Muscle of leg (tissue), 11 donors: Measurements from ENCODE around the gene LSM5. TPM values are rescaled to one million over a fixed set of nuclear protein-coding genes. Genes with fewer than 3 reads are reported as not detected.

Source experiments
- DNase-seq: peaks from one replicate; pipeline ENCODE4 v3.0.0; 2013
- H3K27ac ChIP-seq: one replicate; pipeline ENCODE4 v1.5.1; 2013; ENCODE audit warnings: mild to moderate bottlenecking, low read length, control low read depth
- H3K27me3 ChIP-seq: one replicate; pipeline ENCODE4 v1.6.1; 2013; ENCODE audit warnings: low read length; ENCODE audit not compliant: control insufficient read depth, insufficient read depth
- H3K36me3 ChIP-seq: one replicate; pipeline ENCODE4 v1.6.1; 2013; ENCODE audit warnings: low read length; ENCODE audit not compliant: control insufficient read depth, insufficient read depth
- H3K4me1 ChIP-seq: one replicate; pipeline ENCODE4 v1.6.1; 2013; ENCODE audit warnings: low read length; ENCODE audit not compliant: control insufficient read depth, insufficient read depth
- H3K4me3 ChIP-seq: one replicate; pipeline ENCODE4 v1.5.1; 2013; ENCODE audit warnings: low read length, control low read depth
- H3K9me3 ChIP-seq: replicated peaks from 2 replicates; pipeline ENCODE4 v1.6.1; 2013; ENCODE audit warnings: low read depth, low read length; ENCODE audit not compliant: control insufficient read depth
- WGBS: methylation state at CpG from one replicate; pipeline ENCODE4 v1.1.5; 2013; ENCODE audit warnings: missing lambda C conversion rate; ENCODE audit not compliant: insufficient coverage; 5-methylcytosine and 5-hydroxymethylcytosine counted together
- polyA plus RNA-seq, 8 donors: library from polyadenylated mRNA; unstranded; fragments of 120-200 nt; gene quantifications; one replicate each; pipeline versions ENCODE4 v1.2.1 to v1.2.3, GENCODE V29; 2013; ENCODE audit warnings: inconsistent platforms in 1 of 8, low replicate concordance in 1 of 8; ENCODE audit not compliant: insufficient read length in 8 of 8, insufficient read depth in 1 of 8
- total RNA-seq: library from RNA; stranded (reverse); fragments of 120-200 nt; gene quantifications from one replicate; pipeline ENCODE4 v1.2.4, GENCODE V29; 2013

The LSM5 gene
- total and polyA plus RNA-seq, 9 donors = 47.5 to 72.4 (median 55.4) TPM

GRCh38 chr7:32532086-32532485 is 41.9 kb upstream of the LSM5 start:
- no peak overlapping the region for H3K27ac ChIP-seq
- H3K4me1 ChIP-seq = no peaks in the 10 kb centered on the region
- WGBS = no CpG with 5 or more reads among the region's 3 CpGs
- no peaks in the 10 kb centered on the region for H3K9me3 ChIP-seq
- DNase-seq = no peak
- no peaks in the 10 kb centered on the region for H3K27me3 ChIP-seq
- no peak overlapping the region for H3K4me3 ChIP-seq
- H3K36me3 ChIP-seq = no peaks in the 10 kb centered on the region

DNA sequence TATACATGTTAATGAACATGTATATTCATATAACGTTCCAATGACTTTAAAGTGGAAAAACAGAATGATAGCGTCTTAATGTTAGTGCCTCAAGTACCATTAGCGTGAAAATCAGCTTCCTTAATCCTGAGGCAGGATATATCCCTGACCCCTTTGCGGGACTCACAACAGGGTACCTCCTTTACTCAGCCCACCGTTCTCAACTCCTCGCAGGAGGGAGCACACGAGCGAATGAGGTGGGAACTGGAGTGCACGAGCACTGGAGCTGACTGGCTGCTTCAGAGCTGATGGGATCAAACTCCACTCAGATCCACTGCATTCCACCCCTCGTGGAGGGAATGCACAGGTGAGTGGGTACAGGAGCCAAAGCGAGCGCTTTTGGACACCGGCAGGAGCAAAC is 41.2 kb upstream of the LSM5 start:
- no peaks in the 10 kb centered on the region for H3K27me3 ChIP-seq
- no peak overlapping the region for H3K27ac ChIP-seq
- no peak overlapping the region for H3K4me3 ChIP-seq
- H3K36me3 ChIP-seq = no peaks in the 10 kb centered on the region
- no peak for DNase-seq
- no peaks in the 10 kb centered on the region for H3K4me1 ChIP-seq
- H3K9me3 ChIP-seq = no peaks in the 10 kb centered on the region
- 94% methylated on average over 12 of the region's 13 CpGs for WGBS

DNA sequence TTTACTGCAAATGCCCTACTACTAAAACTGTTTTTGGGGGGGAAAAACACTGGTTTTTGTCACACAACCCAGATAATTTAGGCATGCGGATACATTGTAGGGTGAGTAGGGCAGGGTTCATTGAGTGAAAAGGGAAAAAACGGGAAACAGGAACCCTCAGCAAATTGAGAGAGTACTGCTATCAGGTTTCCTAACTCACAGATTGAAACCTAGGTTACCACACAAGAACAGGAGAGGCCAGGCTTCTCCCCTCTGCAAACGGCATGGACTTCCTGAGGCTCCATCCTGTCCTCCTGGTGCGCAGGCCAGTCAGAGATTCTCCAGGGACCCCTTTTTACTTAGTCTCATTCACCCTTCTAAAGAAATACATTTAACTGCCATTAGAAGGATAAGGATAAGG is 35.7 kb upstream of the LSM5 start:
- Histone ChIP-seq H3K27ac (no peak overlapping the region), H3K36me3 (peaks cover 3% of the 10 kb centered on the region)
- 20% methylated on average over 1 of the region's 4 CpGs for WGBS

GRCh38 chr7:32524631-32525030 is 34.5 kb upstream of the LSM5 start:
- no peak for DNase-seq
- Histone ChIP-seq H3K4me3 (no peak overlapping the region), H3K9me3 (peaks cover 14% of the 10 kb centered on the region), H3K27me3 (no peaks in the 10 kb centered on the region), H3K27ac (no peak overlapping the region), H3K4me1 (no peaks in the 10 kb centered on the region), H3K36me3 (peaks cover 3% of the 10 kb centered on the region)

More for the DNA sequence above, 35.7 kb upstream of the LSM5 start:
- no peaks in the 10 kb centered on the region for H3K27me3 ChIP-seq
- H3K4me1 ChIP-seq = no peaks in the 10 kb centered on the region
- H3K9me3 ChIP-seq = peaks cover 3% of the 10 kb centered on the region
- no peak overlapping the region for H3K4me3 ChIP-seq
- no peak for DNase-seq

DNA sequence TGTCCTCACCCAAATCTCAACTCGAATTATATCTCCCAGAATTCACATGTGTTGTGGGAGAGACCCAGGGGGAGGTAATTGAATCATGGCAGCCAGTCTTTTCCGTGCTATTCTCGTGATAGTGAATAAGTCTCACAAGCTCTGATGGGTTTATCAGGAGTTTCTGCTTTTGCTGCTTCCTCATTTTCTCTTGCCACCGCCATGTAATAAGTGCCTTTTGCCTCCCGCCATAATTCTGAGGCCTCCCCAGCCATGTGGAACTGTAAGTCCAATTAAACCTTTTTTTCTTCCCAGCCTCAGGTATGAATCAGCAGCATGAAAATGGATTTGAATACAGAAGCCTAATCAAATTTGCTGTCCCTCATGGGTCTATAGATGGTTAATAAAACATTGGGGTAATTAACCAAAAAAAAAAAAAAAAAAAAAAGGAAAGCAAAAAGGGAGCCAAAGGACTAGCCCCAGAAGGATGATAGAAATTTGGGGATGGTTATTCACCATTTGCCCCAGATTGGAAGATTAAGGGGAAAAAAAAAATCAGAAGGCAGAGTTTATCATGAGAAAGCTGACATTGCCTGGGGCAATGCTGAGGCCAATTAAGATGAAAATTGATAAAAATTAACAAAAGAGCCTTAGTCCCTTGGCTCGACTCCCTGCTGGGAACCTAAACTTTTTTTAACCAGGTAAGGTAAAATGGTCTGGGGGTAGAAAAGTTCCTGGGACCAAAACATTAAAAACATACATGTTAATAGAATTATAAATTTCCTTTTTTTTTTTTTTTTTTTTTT is 32.8 kb upstream of the LSM5 start:
- Histone ChIP-seq H3K4me1 (no peaks in the 10 kb centered on the region), H3K36me3 (peaks cover 3% of the 10 kb centered on the region), H3K27me3 (no peaks in the 10 kb centered on the region), H3K4me3 (no peak overlapping the region), H3K27ac (no peak overlapping the region), H3K9me3 (peaks cover 18% of the 10 kb centered on the region)
- 100% methylated on average over 1 of the region's 6 CpGs for WGBS
- DNase-seq = no peak

DNA sequence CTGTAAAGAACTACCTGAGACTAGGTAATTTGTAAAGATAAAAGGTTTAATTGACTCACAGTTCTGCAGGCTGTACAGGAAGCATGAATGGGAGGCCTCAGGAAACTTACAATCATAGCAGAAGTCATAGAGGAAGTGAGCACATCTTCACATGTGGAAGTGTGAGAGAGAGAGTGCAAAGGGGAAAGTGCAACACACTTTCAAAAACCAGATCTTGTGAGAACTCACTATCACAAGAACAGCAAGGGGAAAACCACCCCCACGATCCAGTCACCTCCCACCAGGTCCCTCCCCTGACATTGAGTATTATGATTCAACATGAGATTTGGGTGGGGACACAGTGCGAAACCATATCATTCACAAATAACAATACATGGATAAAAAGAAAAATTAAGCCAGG is 29.6 kb upstream of the LSM5 start:
- no CpG with 5 or more reads among the region's 2 CpGs for WGBS
- H3K36me3 ChIP-seq = peaks cover 3% of the 10 kb centered on the region

DNA sequence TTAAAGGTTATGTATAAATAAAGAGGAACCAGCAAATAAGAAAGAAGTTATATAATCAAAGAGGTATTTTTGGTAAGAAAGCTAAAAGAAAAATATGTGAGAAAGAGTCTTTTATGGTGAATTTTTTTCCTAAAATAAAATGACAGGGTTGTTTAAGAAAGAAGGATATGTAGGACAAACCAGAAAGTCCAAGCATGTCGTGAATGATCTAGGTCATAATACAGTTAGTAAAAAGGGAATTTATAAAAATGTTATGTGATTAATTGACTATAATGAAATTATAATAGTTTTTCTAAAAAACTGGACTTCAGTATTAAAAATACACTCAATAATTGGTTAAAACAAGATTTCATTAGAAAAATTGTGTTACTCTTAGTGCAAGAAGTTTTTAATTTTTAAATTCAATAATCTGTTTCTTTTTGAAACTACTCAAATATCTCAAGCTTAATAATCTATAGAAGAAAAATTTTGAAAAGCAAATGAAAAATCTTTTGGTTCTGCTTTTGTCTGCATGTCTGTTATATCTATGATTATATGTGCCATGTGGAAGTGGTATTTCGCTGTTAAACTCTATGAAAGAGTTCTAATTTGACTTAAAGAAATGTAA is 28.5 kb upstream of the LSM5 start:
- 80% methylated on average over 1 of the region's 2 CpGs for WGBS
- peaks cover 27% of the 10 kb centered on the region for H3K9me3 ChIP-seq
- H3K27ac ChIP-seq = no peak overlapping the region
- no peaks in the 10 kb centered on the region for H3K27me3 ChIP-seq
- H3K4me1 ChIP-seq = no peaks in the 10 kb centered on the region
- peaks cover 3% of the 10 kb centered on the region for H3K36me3 ChIP-seq
- peak; percentile 26 for DNase-seq
- no peak overlapping the region for H3K4me3 ChIP-seq

More for the DNA sequence above, 29.6 kb upstream of the LSM5 start:
- Histone ChIP-seq H3K4me3 (no peak overlapping the region), H3K27ac (no peak overlapping the region), H3K4me1 (no peaks in the 10 kb centered on the region), H3K9me3 (peaks cover 27% of the 10 kb centered on the region), H3K27me3 (no peaks in the 10 kb centered on the region)
- DNase-seq = no peak

DNA sequence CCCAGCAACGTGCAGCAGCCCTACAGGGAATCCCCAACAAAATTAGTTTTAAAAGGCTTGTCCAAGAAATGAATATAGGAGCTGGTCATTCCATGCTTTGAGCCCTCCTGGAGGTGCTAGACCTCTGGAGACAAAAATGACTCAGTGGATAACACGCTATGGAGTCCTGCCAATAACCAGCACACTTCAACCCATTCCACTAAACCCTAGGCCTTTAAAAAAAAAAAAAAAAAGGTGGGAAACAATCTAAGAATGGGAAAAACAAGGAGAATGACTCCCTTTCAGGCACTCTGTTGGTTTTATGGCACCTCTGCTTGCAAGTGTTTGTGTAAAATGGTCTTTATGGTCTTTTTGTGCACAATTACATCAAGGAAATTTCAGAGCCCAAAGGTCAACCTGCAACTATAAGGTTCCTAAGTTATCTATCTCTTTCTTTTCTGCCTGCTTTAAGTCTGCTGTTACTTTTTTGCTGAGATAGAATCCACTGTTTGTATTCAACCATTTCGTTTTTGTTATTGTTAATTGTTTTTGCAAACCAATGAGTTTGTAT is 26.4 kb upstream of the LSM5 start:
- peaks cover 1% of the 10 kb centered on the region for H3K36me3 ChIP-seq
- no peaks in the 10 kb centered on the region for H3K27me3 ChIP-seq
- H3K4me3 ChIP-seq = no peak overlapping the region
- DNase-seq = no peak
- no CpG with 5 or more reads among the region's 3 CpGs for WGBS
- peaks cover 25% of the 10 kb centered on the region for H3K9me3 ChIP-seq
- no peak overlapping the region for H3K27ac ChIP-seq
- H3K4me1 ChIP-seq = no peaks in the 10 kb centered on the region

DNA sequence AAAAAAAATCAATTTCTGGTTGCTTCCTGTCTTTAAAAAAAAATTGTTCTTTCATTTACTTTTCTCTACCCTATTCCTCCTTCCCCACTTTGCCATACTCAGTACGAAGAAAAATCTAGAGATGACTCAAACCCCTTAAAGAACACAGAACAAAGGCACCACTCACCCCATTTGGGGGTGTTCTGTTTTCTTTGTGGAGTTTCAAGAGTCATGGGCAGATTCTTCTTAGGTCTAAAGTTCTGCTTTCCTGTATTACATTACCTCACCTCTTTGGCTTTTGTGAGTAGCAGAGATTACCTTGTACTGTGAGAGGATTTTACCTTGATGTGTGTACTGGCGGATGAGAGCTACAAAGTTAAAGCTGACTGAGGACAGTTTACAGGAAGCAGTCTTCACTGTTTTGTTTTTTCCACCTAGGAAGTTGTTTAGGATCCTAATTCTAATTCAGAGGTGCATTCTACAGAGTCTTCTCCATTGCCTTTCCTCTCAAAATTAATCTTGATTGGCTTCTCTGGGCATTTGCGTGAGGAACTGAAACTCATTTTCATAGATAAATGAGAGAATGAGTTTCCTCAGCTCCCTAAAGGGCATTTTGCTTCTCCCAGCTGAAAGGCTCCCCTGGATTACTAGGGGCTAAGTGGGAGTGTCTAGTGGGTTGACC is 25.8 kb upstream of the LSM5 start:
- Histone ChIP-seq H3K27ac (no peak overlapping the region), H3K4me3 (no peak overlapping the region), H3K36me3 (no peaks in the 10 kb centered on the region), H3K4me1 (no peaks in the 10 kb centered on the region), H3K9me3 (peaks cover 24% of the 10 kb centered on the region), H3K27me3 (no peaks in the 10 kb centered on the region)
- no peak for DNase-seq
- WGBS = no CpG with 5 or more reads among the region's 3 CpGs

DNA sequence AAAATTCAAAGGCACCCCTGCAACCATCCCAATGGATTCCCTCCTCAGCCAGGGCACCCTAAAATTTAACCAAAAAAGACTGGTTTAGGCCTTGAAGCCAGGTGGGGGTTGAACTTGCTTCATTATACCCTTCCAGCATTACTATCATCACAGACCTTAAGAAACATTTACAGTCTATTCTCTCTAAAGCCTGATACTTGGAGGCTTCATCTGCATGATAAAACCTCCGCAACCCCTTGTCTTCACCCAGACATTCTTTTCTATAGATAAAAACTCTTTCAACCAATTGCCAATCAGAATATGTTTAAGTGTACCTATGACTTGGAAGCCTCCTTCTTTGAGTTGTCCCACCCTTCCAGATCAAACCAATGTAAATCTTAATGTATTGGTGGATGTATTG is 23.0 kb upstream of the LSM5 start:
- Histone ChIP-seq H3K27ac (no peak overlapping the region), H3K27me3 (no peaks in the 10 kb centered on the region), H3K36me3 (no peaks in the 10 kb centered on the region), H3K4me1 (no peaks in the 10 kb centered on the region), H3K4me3 (no peak overlapping the region), H3K9me3 (peaks cover 10% of the 10 kb centered on the region)
- no peak for DNase-seq
- WGBS = no CpG with 5 or more reads among the region's 1 CpG
